NT2/D1 (cell line): Measurements from ENCODE around the gene KRTAP10-6.
"Not testable (repeated sequence)": the region's sequence is repeated elsewhere in the genome, so short reads cannot be mapped to it uniquely, and the experiment has no call there.

Experiments
- DNase-seq: peaks from one replicate; pipeline ENCODE4 v3.0.0-alpha.2; 2011; ENCODE audit warnings: low read depth, low spot score
- H3K27me3 ChIP-seq: 2 replicates; pipeline ENCODE4 v1.6.0; 2011; ENCODE audit warnings: mild to moderate bottlenecking; ENCODE audit not compliant: insufficient read length, insufficient read depth
- H3K36me3 ChIP-seq: 2 replicates; pipeline ENCODE4 v1.6.1; 2011; ENCODE audit warnings: mild to moderate bottlenecking, low read length, mixed read lengths; ENCODE audit not compliant: insufficient read depth, insufficient read length
- H3K4me1 ChIP-seq: 2 replicates; pipeline ENCODE4 v1.5.1; 2011; ENCODE audit not compliant: insufficient read depth, insufficient read length
- H3K4me3 ChIP-seq: 2 replicates; pipeline ENCODE4 v1.5.1; 2011; ENCODE audit warnings: low read depth; ENCODE audit not compliant: insufficient read length
- H3K9ac ChIP-seq: 2 replicates; pipeline ENCODE4 v1.6.0; 2011; ENCODE audit warnings: low read depth; ENCODE audit not compliant: insufficient read length
- H3K9me3 ChIP-seq: 2 replicates; pipeline ENCODE4 v1.5.1; 2011; ENCODE audit warnings: mild to moderate bottlenecking, low read length; ENCODE audit not compliant: insufficient read depth
- SUZ12 ChIP-seq: IDR thresholded peaks from 2 replicates; pipeline ENCODE4 v1.6.1; 2011; ENCODE audit not compliant: insufficient read length, insufficient read depth; ENCODE audit errors: extremely low read depth
- YY1 ChIP-seq: IDR thresholded peaks from 2 replicates; pipeline ENCODE4 v1.6.1; 2011; ENCODE audit not compliant: insufficient read length, insufficient read depth
- ZNF274 ChIP-seq: IDR thresholded peaks from 2 replicates; pipeline ENCODE4 v1.6.1; 2011; ENCODE audit warnings: mild to moderate bottlenecking, low read depth, low read length

The KRTAP10-6 gene

DNA sequence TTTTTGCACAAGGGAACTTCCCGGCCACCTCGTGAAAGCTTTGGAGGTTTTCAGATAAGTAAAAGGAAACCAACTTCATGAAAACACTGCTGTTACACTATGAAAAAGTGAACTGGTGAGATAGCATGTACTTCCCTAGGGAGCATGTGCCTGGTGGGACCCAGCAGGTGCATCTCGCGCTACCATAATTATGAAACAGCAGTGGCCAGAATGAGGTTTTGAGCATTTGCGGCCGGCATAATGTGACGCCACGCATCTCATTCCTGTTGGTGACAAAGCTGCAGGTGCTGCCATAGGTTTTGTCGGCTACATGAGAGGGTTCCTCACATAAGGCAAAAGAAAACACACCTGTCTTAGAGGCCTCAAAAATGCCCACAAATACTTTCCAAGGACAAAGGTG, 35.4 kb downstream of the KRTAP10-6 start:
- DNase-seq = no peak
- H3K36me3 ChIP-seq = no peaks in the 10 kb centered on the region
- peaks cover 25% of the 10 kb centered on the region for H3K4me1 ChIP-seq
- H3K9ac ChIP-seq = no peak overlapping the region
- H3K27me3 ChIP-seq = no peaks in the 10 kb centered on the region
- no peaks in the 10 kb centered on the region for H3K9me3 ChIP-seq
- TF ChIP-seq ZNF274 (no peak), YY1 (no peak), SUZ12 (no peak)
- H3K4me3 ChIP-seq = no peak overlapping the region

DNA sequence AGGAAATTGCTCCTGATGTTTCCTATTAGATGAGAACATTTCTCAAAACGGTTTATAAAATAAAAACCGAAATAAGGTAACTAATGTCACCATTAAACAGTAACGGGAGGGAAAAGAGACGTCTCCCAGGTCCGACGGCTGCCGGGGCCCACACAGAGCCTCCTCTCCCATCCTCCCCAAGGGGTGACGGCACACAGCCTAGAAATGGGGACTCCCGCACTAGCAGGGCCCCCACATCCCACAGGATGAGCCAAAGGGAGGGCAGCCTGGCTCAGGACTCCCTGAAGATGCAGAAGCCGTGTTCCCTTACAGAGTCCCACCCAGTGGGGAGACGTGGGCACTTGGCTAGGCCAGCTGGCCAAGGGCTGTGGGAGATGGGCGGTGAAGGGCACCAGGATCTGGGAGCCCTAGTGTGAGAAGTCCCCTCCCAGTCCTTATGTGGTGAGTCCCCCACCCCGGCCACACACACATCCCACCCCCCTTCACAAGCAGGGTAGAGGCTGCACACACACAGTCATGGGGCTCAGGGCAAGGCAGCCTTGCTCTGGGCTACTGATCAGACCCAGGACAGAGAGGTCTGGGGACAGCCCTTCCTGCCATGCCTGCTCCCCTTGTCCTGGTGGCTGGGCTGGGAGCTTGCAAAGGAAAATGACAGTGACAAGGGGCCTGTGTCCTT, 37.0 kb downstream of the KRTAP10-6 start:
- H3K27me3 ChIP-seq = no peaks in the 10 kb centered on the region
- H3K4me1 ChIP-seq = peaks cover 32% of the 10 kb centered on the region
- no peak for TF ChIP-seq SUZ12
- TF ChIP-seq ZNF274 = no peak
- no peak for TF ChIP-seq YY1
- H3K9me3 ChIP-seq = no peaks in the 10 kb centered on the region
- no peaks in the 10 kb centered on the region for H3K36me3 ChIP-seq
- DNase-seq = no peak
- no peak overlapping the region for H3K4me3 ChIP-seq
- H3K9ac ChIP-seq = no peak overlapping the region

GRCh38 chr21:44552681-44553080, 39.6 kb downstream of the KRTAP10-6 start:
- Histone ChIP-seq H3K36me3 (no peaks in the 10 kb centered on the region), H3K9me3 (no peaks in the 10 kb centered on the region), H3K4me1 (peaks cover 30% of the 10 kb centered on the region), H3K27me3 (no peaks in the 10 kb centered on the region), H3K9ac (no peak overlapping the region), H3K4me3 (no peak overlapping the region)
- TF ChIP-seq ZNF274 (no peak), SUZ12 (no peak), YY1 (no peak)
- DNase-seq = no peak

GRCh38 chr21:44552136-44552535, 40.2 kb downstream of the KRTAP10-6 start:
- no peak for DNase-seq
- no peak for TF ChIP-seq ZNF274
- no peak for TF ChIP-seq SUZ12
- TF ChIP-seq YY1 = no peak
- Histone ChIP-seq H3K4me1 (peaks cover 27% of the 10 kb centered on the region), H3K27me3 (no peaks in the 10 kb centered on the region), H3K36me3 (no peaks in the 10 kb centered on the region), H3K9me3 (no peaks in the 10 kb centered on the region), H3K4me3 (no peak overlapping the region), H3K9ac (no peak overlapping the region)

DNA sequence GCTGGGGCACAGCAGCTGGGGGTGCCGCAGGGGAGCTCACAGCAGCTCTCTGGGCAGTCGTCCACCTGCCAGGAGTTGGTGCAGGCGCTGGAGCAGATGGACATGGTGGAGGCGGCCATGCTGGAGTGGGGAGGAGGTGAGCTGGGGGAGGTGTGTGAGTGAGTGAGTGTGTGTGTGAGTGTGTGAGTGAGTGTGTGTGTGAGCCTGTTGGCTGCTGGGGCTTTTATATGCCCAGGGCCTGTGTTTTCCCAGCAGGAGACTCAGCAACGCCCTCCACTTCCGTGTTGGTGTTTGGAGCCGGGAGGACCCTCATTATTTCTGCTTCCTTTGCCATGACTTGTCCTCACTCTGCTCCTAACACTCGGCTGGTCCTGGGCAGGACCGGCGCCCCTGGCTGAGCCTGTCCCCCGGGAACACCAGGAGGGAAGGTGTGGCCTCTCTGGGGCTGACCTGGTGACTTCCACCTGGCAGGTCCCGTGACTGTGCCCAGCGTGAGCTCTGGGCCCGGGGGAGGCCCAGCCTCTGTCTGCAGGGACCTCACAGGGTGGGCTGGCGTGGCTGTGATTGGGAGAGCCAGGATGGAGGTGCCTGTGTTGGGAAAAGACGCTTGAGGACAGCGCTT, 40.9 kb downstream of the KRTAP10-6 start, which contains the start of gene KRTAP10-2:
KRTAP10-2 (minus strand) TSS at position 166 of the 622 bp plus-strand sequence; CDS start at position 119, 47 bp downstream.
- Histone ChIP-seq H3K27me3 (no peaks in the 10 kb centered on the region), H3K4me1 (peaks cover 27% of the 10 kb centered on the region), H3K4me3 (no peak within 1 kb of the TSS), H3K36me3 (no peaks in the 10 kb centered on the region), H3K9me3 (peaks cover 5% of the 10 kb centered on the region; the same call in 1 of the 2 replicates), H3K9ac (no peak within 1 kb of the TSS)
- no peak for DNase-seq
- no peak for TF ChIP-seq YY1

DNA sequence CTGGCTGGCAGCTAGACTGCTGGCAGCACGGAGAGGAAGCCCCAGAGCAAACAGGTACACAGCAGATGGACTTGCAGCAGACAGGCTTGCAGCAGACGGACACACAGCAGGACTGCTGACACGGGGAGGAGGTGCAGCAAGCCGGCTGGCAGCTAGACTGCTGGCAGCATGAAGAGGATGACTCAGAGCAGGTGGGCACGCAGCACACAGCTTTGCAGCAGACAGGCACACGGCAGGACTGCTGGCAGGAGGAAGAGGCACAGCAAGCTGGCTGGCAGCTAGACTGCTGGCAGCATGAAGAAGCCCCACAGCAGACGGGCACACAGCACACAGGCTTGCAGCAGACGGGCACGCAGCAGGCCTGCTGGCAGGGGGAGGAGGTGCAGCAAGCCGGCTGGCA, 41.5 kb downstream of the KRTAP10-6 start:
- peaks cover 27% of the 10 kb centered on the region for H3K4me1 ChIP-seq
- no peak overlapping the region for H3K9ac ChIP-seq
- no peak overlapping the region for H3K4me3 ChIP-seq
- TF ChIP-seq ZNF274 = no peak
- no peak for TF ChIP-seq YY1
- no peak for TF ChIP-seq SUZ12
- peaks cover 11% of the 10 kb centered on the region for H3K9me3 ChIP-seq
- H3K36me3 ChIP-seq = no peaks in the 10 kb centered on the region
- DNase-seq = no peak
- no peaks in the 10 kb centered on the region for H3K27me3 ChIP-seq

DNA sequence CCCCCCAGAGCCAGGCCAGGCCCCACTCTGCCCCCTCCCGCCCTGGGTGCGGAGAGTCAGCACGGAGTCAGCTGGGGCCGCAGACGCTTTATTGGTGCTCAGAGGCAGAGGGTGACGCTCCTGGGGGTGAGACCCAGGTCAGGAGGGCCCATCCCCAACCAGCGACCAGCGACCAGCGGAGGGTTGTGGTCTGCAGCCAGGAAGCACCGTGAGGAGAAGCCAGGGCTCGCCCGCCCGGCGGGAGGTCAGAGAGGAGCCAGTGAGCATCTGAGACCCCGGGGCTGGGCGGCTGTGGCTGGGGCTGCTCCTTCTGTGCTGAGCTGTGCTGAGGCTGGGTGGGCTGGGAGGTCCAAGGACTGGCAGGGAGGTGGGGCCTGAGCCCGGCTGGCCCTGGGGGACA, 42.0 kb downstream of the KRTAP10-6 start:
- Histone ChIP-seq H3K4me1 (peaks cover 27% of the 10 kb centered on the region), H3K9me3 (peaks cover 16% of the 10 kb centered on the region)
- not testable (repeated sequence) for H3K36me3 ChIP-seq, DNase-seq, H3K9ac ChIP-seq, H3K4me3 ChIP-seq, H3K27me3 ChIP-seq
